Right atrium auricular region (tissue), 2 donors: ENCODE measurements around the gene RAPGEF1. TPM values are rescaled to one million over a fixed set of nuclear protein-coding genes. Genes with fewer than 3 reads are reported as not detected.

Source experiments
- DNase-seq: peaks from one replicate; pipeline ENCODE4 v3.0.0-alpha.2; 2019; ENCODE audit warnings: low spot score
- H3K27ac ChIP-seq, 2 donors: fragments of 200-600 bp; sonication (generic); 1 replicate in 1 of 2; 2 replicates in 1 of 2; pipeline ENCODE4 v1.5.1; 2016 to 2019
- H3K27me3 ChIP-seq, 2 donors: fragments of 200-600 bp; sonication (generic); one replicate each; pipeline versions ENCODE4 v1.5.1 to v1.6.0; 2017 to 2019
- H3K36me3 ChIP-seq: fragments of 200-600 bp; sonication (generic); one replicate; pipeline ENCODE4 v1.5.1; 2016
- H3K4me1 ChIP-seq, 2 donors: fragments of 200-600 bp; sonication (generic); one replicate each; pipeline versions ENCODE4 v1.5.1 to v1.6.0; 2017 to 2019
- H3K4me3 ChIP-seq, 2 donors: fragments of 200-600 bp; sonication (generic); 1 replicate in 1 of 2; 2 replicates in 1 of 2; pipeline ENCODE4 v1.5.1; 2017 to 2019; ENCODE audit warnings: mild to moderate bottlenecking in 1 of 2, moderate library complexity in 1 of 2
- H3K9me3 ChIP-seq, 2 donors: fragments of 200-600 bp; sonication (generic); one replicate each; pipeline ENCODE4 v1.5.1; 2019
- total RNA-seq, 2 donors: library from RNA; depleted of rRNA; stranded (reverse); fragments of >200 nt; gene quantifications; one replicate each; pipeline ENCODE4 v1.1.0, GENCODE V29; 2016
- TF ChIP-seq, protein P1 (sequence below), 2 donors: fragments of 200-600 bp; sonication (generic); IDR thresholded peaks; one replicate each; pipeline ENCODE4 v1.5.1; 2019; ENCODE audit warnings: antibody characterized with exemption in 2 of 2

The RAPGEF1 gene
- total RNA-seq, 2 donors from 2014 or later = 59.5 to 65.1 TPM

DNA sequence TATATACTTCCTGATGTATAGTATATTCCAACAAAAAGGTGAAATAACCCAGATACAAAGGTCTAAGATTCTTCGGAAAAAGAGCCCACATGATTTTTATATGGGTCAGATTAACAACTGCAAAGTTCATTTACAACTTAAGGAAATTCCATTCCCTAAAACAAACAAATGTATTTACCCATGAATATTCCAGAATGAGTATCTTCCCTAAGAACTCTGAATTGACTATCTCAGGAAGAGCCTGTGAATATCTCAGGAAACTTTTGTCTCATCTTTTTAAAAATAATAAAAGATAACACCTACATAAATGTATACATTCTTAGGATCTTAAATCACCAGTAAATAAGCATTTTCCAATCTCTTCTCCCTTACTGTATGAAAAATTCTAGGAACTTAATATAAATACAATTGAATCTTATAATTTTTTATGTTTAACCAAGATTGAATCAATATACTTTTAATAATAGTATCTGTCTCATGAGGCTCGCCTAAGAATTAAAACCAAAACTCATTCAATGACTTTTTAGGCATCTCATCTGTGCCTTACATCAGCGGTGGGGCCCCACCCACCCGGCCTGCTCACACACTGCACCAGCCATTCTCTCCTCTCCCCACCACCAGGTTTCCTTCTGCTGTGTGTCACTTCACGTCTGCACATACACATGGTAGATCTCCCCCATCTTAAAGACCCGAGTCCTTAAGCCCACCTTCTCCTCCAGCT lies 78.1 kb downstream of the RAPGEF1 start:
- H3K4me3 ChIP-seq = no peak overlapping the region
- TF ChIP-seq, protein P1, sequence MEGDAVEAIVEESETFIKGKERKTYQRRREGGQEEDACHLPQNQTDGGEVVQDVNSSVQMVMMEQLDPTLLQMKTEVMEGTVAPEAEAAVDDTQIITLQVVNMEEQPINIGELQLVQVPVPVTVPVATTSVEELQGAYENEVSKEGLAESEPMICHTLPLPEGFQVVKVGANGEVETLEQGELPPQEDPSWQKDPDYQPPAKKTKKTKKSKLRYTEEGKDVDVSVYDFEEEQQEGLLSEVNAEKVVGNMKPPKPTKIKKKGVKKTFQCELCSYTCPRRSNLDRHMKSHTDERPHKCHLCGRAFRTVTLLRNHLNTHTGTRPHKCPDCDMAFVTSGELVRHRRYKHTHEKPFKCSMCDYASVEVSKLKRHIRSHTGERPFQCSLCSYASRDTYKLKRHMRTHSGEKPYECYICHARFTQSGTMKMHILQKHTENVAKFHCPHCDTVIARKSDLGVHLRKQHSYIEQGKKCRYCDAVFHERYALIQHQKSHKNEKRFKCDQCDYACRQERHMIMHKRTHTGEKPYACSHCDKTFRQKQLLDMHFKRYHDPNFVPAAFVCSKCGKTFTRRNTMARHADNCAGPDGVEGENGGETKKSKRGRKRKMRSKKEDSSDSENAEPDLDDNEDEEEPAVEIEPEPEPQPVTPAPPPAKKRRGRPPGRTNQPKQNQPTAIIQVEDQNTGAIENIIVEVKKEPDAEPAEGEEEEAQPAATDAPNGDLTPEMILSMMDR (IDR thresholded peaks at IDR 0.05) = no peak
- H3K9me3 ChIP-seq = no peaks in the 10 kb centered on the region
- H3K4me1 ChIP-seq = peaks cover 0 to 59% of the 10 kb centered on the region in 2 donors
- H3K27me3 ChIP-seq = no peaks in the 10 kb centered on the region
- H3K27ac ChIP-seq = peak overlapping the region in 1 of 2 donors; percentile 12
- no peak for DNase-seq
- no peaks in the 10 kb centered on the region for H3K36me3 ChIP-seq

DNA sequence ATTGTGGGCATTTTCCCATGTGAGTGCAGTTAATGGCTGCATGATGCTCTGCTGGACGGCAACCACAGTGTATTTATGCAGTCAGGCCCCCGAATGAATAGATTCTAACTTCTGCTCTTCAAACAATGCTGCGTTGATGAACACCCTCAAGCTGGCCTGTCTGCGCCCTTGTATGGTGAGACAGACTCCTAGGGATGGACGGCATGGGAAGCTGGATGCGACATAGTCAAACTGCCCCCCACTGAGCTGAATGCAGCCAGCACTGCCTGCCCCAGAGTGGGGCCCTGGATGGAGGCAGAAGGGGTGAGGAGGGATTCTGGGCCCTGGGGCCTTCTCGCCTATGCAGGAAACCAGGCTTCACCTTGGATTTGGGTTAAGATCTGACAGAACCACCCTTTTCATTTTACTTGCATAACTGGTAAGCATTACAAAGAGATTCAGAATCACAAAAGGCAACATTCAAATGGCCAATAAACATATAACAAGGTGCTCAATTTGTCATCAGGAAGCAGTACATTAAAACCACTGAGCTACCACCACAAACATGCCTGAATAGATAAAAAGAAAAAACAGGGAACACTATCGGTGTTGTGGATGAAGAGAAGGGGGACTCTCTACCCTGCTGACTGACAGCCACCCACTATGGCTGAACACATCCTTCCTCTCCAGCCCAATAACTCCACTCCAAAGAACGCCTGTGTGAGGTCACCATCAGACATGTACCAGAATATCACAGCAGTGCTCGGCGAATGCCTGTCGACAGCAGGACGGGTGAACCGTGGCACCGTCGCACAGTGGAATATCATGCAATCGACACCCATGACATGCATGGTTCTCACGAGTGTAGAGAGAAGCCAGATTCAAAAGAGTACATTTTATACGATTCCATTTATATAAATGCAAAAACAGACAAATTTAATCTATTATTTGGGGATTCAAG lies 79.1 kb downstream of the RAPGEF1 start:
- H3K27me3 ChIP-seq = no peaks in the 10 kb centered on the region
- TF ChIP-seq, protein P1 (IDR thresholded peaks at IDR 0.05) = no peak
- peak overlapping the region; percentile 12 to 21 for H3K27ac ChIP-seq
- no peaks in the 10 kb centered on the region for H3K36me3 ChIP-seq
- H3K4me3 ChIP-seq = no peak overlapping the region
- peaks cover 0 to 62% of the 10 kb centered on the region in 2 donors for H3K4me1 ChIP-seq
- no peaks in the 10 kb centered on the region for H3K9me3 ChIP-seq
- no peak for DNase-seq

DNA sequence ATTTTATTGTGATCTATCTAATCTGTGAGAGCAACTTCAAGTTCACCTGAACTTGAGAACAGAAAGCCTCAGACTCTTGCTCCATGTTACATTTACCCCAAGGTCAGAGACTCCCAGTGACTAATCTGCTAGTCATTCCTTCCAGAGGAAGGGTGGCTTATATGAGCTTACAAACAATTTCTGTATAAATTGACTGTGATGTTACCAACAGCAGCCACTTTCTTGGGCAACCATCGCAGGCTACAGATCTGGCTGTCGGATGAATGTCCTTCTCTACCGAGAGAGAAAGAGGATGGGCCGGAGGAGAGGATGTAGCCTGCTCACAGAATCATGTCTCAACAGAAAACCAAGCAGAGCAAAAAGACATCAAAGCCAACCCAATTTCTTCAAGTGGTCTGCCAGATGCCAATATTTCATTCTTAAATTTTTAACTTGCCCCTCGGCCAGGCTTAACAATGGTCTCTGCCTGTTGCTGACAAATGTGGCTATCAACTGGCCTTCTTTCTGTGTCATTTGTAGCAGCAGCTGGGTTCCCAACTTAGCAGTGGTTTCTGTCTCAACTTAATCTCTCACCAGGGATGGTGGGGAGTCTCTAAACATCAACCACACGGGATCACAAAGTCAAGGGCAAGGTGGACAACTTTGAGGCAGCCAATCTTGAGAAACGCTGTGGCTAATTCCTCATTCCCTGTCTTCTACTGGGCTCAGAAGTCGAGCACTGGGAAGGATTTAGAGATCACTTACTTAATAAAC lies 81.3 kb downstream of the RAPGEF1 start:
- peak overlapping the region; percentile 5 to 63 for H3K27ac ChIP-seq
- H3K4me3 ChIP-seq = no peak overlapping the region
- TF ChIP-seq, protein P1 (IDR thresholded peaks at IDR 0.05) = no peak
- no peaks in the 10 kb centered on the region for H3K27me3 ChIP-seq
- H3K4me1 ChIP-seq = peaks cover 0 to 65% of the 10 kb centered on the region in 2 donors
- no peak for DNase-seq
- no peaks in the 10 kb centered on the region for H3K9me3 ChIP-seq
- H3K36me3 ChIP-seq = no peaks in the 10 kb centered on the region

DNA sequence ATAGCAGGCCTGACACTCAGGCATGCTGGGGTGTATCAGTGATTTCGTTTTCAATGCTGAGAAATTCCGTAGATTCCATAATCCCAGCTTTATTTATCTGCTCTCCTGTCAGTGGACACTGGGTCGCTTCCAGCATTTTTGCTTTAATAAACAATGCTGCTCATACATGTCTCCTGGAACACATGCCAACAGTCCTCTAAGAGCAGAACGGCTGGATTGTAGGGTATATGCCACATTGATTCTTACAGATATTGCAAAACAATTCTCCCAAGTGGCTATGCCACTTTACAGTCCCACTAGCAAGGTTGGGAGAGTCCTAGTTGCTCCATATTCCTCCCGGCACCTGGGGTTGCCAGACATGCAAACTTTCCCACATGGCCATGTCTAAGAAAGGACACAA lies 81.9 kb downstream of the RAPGEF1 start:
- DNase-seq = no peak
- Histone ChIP-seq H3K27ac (peak overlapping the region; percentile 5 to 63), H3K27me3 (no peaks in the 10 kb centered on the region), H3K9me3 (no peaks in the 10 kb centered on the region), H3K36me3 (no peaks in the 10 kb centered on the region), H3K4me3 (no peak overlapping the region), H3K4me1 (peaks cover 0 to 61% of the 10 kb centered on the region in 2 donors)
- TF ChIP-seq, protein P1 (IDR thresholded peaks at IDR 0.05) = no peak

DNA sequence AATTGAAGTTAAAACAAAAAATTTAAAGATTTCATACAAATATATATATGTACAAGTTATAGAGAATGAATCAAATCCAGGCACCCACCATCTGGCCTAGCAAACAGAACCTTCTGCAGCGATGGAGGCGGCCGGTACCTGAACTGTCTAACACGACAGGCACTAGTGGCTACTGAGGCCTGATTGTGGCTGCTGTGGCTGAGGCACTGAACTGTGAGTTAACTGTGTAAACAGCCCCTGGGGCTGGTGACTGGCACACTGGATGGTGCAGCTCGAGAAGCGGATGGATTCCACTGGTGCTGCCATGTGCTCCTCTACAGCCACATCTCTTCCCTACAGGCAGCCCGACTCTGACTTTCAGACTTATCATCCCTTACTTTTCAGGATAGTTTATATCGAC lies 82.4 kb downstream of the RAPGEF1 start:
- no peak overlapping the region for H3K4me3 ChIP-seq
- H3K36me3 ChIP-seq = no peaks in the 10 kb centered on the region
- H3K27ac ChIP-seq = peak overlapping the region in 1 of 2 donors; percentile 63
- no peaks in the 10 kb centered on the region for H3K27me3 ChIP-seq
- DNase-seq = no peak
- TF ChIP-seq, protein P1 (IDR thresholded peaks at IDR 0.05) = no peak
- no peaks in the 10 kb centered on the region for H3K9me3 ChIP-seq
- peaks cover 0 to 61% of the 10 kb centered on the region in 2 donors for H3K4me1 ChIP-seq
